Upper lobe of left lung (tissue), 4 donors: ENCODE data around the gene ZDHHC23.

Experiments
- CTCF ChIP-seq, 6 experiments: fragments of 450-650 bp in 4 of 6; fragments of 200-600 bp in 2 of 6; sonication (generic) in 2 of 6; IDR thresholded peaks; one replicate each; pipeline ENCODE4 v1.5.1; 2016 to 2019; ENCODE audit warnings: antibody characterized with exemption in 6 of 6
- EP300 ChIP-seq, 4 donors: sonication (generic); formaldehyde crosslinking; IDR thresholded peaks; one replicate each; pipeline ENCODE4 v1.5.1; 2017; ENCODE audit warnings: antibody characterized with exemption in 4 of 4, control low read depth in 2 of 4
- POLR2AphosphoS5 ChIP-seq, 2 donors: sonication (generic); formaldehyde crosslinking; IDR thresholded peaks; one replicate each; pipeline ENCODE4 v1.5.1; 2017; ENCODE audit warnings: antibody characterized with exemption in 2 of 2

GRCh38 chr3:113898892-113899291 is 48.9 kb upstream of the ZDHHC23 start:
- TF ChIP-seq CTCF (IDR thresholded peaks at IDR 0.05): no peak
- TF ChIP-seq POLR2AphosphoS5 (IDR thresholded peaks at IDR 0.05): no peak
- TF ChIP-seq EP300 (IDR thresholded peaks at IDR 0.05): no peak
